MM.1S (cell line): Measurements from ENCODE around the gene FOXL3.

Source experiments
- DNase-seq: peaks from one replicate; pipeline ENCODE4 v3.0.0-alpha.2; 2015
- H2AFZ ChIP-seq: fragments of 300-600 bp; sonication (generic); 2 replicates; pipeline ENCODE4 v1.6.0; 2016; ENCODE audit warnings: antibody characterized with exemption, low read length
- H3F3A ChIP-seq: fragments of 300-600 bp; sonication (generic); 2 replicates; pipeline ENCODE4 v1.6.1; 2016; ENCODE audit warnings: mild to moderate bottlenecking, antibody characterized with exemption, low read length, moderate library complexity, mixed read lengths; ENCODE audit not compliant: insufficient read depth
- H3K27ac ChIP-seq: fragments of 300-600 bp; sonication (generic); 2 replicates; pipeline ENCODE4 v1.5.1; 2016; ENCODE audit warnings: mild to moderate bottlenecking, low read length
- H3K27me3 ChIP-seq: fragments of 300-600 bp; sonication (generic); replicated peaks from 2 replicates; pipeline ENCODE4 v1.6.0; 2016; ENCODE audit warnings: low read length; ENCODE audit not compliant: insufficient read depth
- H3K36me3 ChIP-seq: fragments of 300-600 bp; sonication (generic); replicated peaks from 2 replicates; pipeline ENCODE4 v1.6.1; 2016; ENCODE audit warnings: mild to moderate bottlenecking, low read length, mixed read lengths; ENCODE audit not compliant: insufficient read depth
- H3K4me1 ChIP-seq: fragments of 300-600 bp; sonication (generic); 2 replicates; pipeline ENCODE4 v1.6.1; 2016; ENCODE audit warnings: low read length, mixed read lengths
- H3K4me2 ChIP-seq: fragments of 300-600 bp; sonication (generic); 2 replicates; pipeline ENCODE4 v1.6.0; 2016; ENCODE audit warnings: low read depth, low read length
- H3K4me3 ChIP-seq: fragments of 300-600 bp; sonication (generic); 2 replicates; pipeline ENCODE4 v1.5.1; 2016; ENCODE audit warnings: low read length, mixed read lengths
- H3K79me2 ChIP-seq: fragments of 300-600 bp; sonication (generic); 2 replicates; pipeline ENCODE4 v1.6.1; 2016; ENCODE audit warnings: mixed run types, low read length, mixed read lengths
- H3K9ac ChIP-seq: fragments of 300-600 bp; sonication (generic); 2 replicates; pipeline ENCODE4 v1.6.1; 2016; ENCODE audit warnings: low read length, mixed read lengths
- H3K9me2 ChIP-seq: fragments of 300-600 bp; sonication (generic); replicated peaks from 2 replicates; pipeline ENCODE4 v1.6.1; 2016; ENCODE audit warnings: mild to moderate bottlenecking, low read length, mixed read lengths; ENCODE audit not compliant: insufficient read depth
- H3K9me3 ChIP-seq: fragments of 300-600 bp; sonication (generic); replicated peaks from 2 replicates; pipeline ENCODE4 v1.6.1; 2016; ENCODE audit warnings: mild to moderate bottlenecking, low read length, mixed read lengths; ENCODE audit not compliant: insufficient read depth
- H4K20me1 ChIP-seq: fragments of 300-600 bp; sonication (generic); 2 replicates; pipeline ENCODE4 v1.6.1; 2016; ENCODE audit warnings: mild to moderate bottlenecking, low read length, moderate library complexity, mixed read lengths; ENCODE audit not compliant: insufficient read depth
- EZH2 ChIP-seq: fragments of 300-600 bp; sonication (generic); optimal IDR thresholded peaks from 2 replicates; pipeline ENCODE3; 2017; ENCODE audit warnings: low read depth, mild to moderate bottlenecking, antibody characterized with exemption, low read length, mixed read lengths
- EZH2phosphoT487 ChIP-seq: fragments of 300-600 bp; sonication (generic); IDR thresholded peaks from 2 replicates; pipeline ENCODE4 v1.6.1; 2018; ENCODE audit warnings: antibody characterized with exemption, low read length
- TF ChIP-seq, protein P1 (sequence below): fragments of 300-600 bp; sonication (generic); IDR thresholded peaks from 2 replicates; pipeline ENCODE4 v1.5.1; 2016; ENCODE audit warnings: antibody characterized with exemption, low read length, mixed read lengths

The FOXL3 gene

DNA sequence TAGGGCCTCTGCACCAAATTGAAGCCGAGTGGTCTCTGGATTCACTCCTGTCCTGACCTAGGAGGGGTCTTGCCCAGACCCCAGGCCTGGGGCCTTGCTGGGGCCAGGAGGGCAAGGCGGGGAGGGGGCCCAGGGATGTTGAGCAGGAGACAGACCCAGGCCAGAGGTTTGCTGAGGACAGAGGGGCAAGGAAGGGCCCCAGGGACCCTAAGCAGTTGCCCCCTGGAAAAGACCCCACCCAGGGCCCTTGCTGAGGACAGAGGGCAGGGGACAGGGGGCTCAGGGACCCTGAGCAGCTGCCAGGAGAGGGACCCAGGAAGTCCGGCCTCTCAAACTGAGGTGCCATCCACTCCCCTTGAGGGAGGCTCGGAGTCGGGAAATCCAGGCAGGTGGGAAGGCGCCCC lies 32.7 kb downstream of the FOXL3 start:
- DNase-seq, result no peak
- Histone ChIP-seq H3K27me3 (no peaks in the 10 kb centered on the region; the same call in 1 of the 2 replicates), H4K20me1 (no peaks in the 10 kb centered on the region), H3K4me1 (no peaks in the 10 kb centered on the region), H3K36me3 (no peaks in the 10 kb centered on the region), H3K9me2 (no peaks in the 10 kb centered on the region), H3K4me2 (no peak overlapping the region), H3K4me3 (no peak overlapping the region), H3K9ac (no peak overlapping the region), H3K9me3 (no peaks in the 10 kb centered on the region), H3F3A (no peaks in the 10 kb centered on the region), H3K27ac (no peak overlapping the region), H3K79me2 (no peaks in the 10 kb centered on the region), H2AFZ (no peak overlapping the region)
- TF ChIP-seq EZH2 (no peak), EZH2phosphoT487 (no peak)
- TF ChIP-seq, protein P1, sequence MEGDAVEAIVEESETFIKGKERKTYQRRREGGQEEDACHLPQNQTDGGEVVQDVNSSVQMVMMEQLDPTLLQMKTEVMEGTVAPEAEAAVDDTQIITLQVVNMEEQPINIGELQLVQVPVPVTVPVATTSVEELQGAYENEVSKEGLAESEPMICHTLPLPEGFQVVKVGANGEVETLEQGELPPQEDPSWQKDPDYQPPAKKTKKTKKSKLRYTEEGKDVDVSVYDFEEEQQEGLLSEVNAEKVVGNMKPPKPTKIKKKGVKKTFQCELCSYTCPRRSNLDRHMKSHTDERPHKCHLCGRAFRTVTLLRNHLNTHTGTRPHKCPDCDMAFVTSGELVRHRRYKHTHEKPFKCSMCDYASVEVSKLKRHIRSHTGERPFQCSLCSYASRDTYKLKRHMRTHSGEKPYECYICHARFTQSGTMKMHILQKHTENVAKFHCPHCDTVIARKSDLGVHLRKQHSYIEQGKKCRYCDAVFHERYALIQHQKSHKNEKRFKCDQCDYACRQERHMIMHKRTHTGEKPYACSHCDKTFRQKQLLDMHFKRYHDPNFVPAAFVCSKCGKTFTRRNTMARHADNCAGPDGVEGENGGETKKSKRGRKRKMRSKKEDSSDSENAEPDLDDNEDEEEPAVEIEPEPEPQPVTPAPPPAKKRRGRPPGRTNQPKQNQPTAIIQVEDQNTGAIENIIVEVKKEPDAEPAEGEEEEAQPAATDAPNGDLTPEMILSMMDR, result no peak

DNA sequence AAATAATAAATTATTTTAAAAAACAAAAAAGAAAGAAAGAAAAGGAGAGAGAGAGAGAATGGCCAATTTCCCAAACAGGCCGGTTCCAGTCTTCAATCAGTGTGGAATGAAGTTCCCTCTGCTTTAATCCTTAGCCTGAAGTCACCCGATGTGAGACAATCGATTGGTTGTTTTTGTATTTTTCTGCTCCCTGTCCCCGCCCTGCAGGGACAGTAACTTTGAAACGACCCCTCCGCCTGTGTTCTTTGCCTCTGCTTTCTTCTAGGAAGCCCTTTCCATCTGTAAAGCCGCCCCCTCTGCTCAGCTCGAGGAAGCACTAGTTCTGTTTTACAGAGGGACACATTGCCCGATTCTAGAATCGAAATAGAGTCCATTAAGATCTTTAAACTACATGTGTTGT lies 33.4 kb downstream of the FOXL3 start:
- Histone ChIP-seq H3K79me2 (no peaks in the 10 kb centered on the region), H3K4me3 (no peak overlapping the region), H3K9me2 (no peaks in the 10 kb centered on the region), H4K20me1 (no peaks in the 10 kb centered on the region), H3K9ac (no peak overlapping the region), H3F3A (no peaks in the 10 kb centered on the region), H2AFZ (no peak overlapping the region), H3K36me3 (no peaks in the 10 kb centered on the region), H3K4me1 (no peaks in the 10 kb centered on the region), H3K4me2 (no peak overlapping the region), H3K9me3 (no peaks in the 10 kb centered on the region), H3K27me3 (no peaks in the 10 kb centered on the region; the same call in 1 of the 2 replicates), H3K27ac (no peak overlapping the region)
- DNase-seq, result no peak
- TF ChIP-seq EZH2 (no peak), EZH2phosphoT487 (no peak)
- TF ChIP-seq, protein P1, result no peak

DNA sequence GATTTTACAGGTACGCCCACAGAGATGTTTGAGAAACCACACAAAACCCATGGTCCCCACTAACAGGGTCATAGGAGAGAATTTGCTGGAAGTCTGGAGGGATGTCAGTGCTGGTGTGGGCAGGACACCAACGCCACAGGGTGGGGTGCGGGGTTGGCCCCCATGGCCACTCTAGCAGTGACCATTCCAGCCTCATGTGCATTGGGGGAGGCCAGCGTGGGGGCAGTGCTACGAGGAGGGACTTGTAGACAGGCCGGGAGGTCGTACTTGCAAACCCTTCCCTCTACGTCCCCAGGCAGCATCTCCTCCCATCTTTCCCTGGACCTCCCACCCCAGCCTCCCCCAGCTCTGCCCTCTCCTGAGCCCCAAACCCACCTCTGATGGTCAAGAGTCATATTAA lies 34.0 kb downstream of the FOXL3 start:
- H2AFZ ChIP-seq, result no peak overlapping the region
- no peak overlapping the region for H3K27ac ChIP-seq
- H3K4me1 ChIP-seq, result no peaks in the 10 kb centered on the region
- TF ChIP-seq EZH2, result no peak
- TF ChIP-seq, protein P1, result no peak
- no peak for TF ChIP-seq EZH2phosphoT487
- no peaks in the 10 kb centered on the region for H3K36me3 ChIP-seq
- H4K20me1 ChIP-seq, result no peaks in the 10 kb centered on the region
- H3K4me3 ChIP-seq, result no peak overlapping the region
- H3K9me3 ChIP-seq, result no peaks in the 10 kb centered on the region
- no peaks in the 10 kb centered on the region; the same call in 1 of the 2 replicates for H3K27me3 ChIP-seq
- no peaks in the 10 kb centered on the region for H3K9me2 ChIP-seq
- no peak overlapping the region for H3K9ac ChIP-seq
- DNase-seq, result no peak
- no peak overlapping the region for H3K4me2 ChIP-seq
- no peaks in the 10 kb centered on the region for H3F3A ChIP-seq
- H3K79me2 ChIP-seq, result no peaks in the 10 kb centered on the region
